ENCODE results near the gene C19orf38.

- no peak for TF ChIP-seq CTCF (IDR thresholded peaks at IDR 0.05; ENCODE audit: insufficient read depth, low read length)
- TF ChIP-seq POLR2AphosphoS5 (IDR thresholded peaks at IDR 0.05; ENCODE audit: low read depth) = peak; percentile 40; the same call in 1 of the 2 replicates
- no peak for TF ChIP-seq GABPA (IDR thresholded peaks at IDR 0.05; ENCODE audit: low read depth)
- TF ChIP-seq REST (IDR thresholded peaks at IDR 0.05; ENCODE audit: insufficient replicate concordance, low read depth) = no peak
Measured at GRCh38 chr19:10831987-10832938, 16.0 kb upstream of the C19orf38 start.

All from HL-60 (cell line).